GM18499 (cell line): ENCODE data around the gene ADRA2A.

Experiments used
- ATAC-seq: cut with Tn5 transposase; IDR thresholded peaks from one replicate; pipeline ENCODE4 v1.9.1; 2021; ENCODE audit warnings: moderate number of reproducible peaks; ENCODE audit not compliant: insufficient read depth, unreplicated experiment

Gene ADRA2A

DNA sequence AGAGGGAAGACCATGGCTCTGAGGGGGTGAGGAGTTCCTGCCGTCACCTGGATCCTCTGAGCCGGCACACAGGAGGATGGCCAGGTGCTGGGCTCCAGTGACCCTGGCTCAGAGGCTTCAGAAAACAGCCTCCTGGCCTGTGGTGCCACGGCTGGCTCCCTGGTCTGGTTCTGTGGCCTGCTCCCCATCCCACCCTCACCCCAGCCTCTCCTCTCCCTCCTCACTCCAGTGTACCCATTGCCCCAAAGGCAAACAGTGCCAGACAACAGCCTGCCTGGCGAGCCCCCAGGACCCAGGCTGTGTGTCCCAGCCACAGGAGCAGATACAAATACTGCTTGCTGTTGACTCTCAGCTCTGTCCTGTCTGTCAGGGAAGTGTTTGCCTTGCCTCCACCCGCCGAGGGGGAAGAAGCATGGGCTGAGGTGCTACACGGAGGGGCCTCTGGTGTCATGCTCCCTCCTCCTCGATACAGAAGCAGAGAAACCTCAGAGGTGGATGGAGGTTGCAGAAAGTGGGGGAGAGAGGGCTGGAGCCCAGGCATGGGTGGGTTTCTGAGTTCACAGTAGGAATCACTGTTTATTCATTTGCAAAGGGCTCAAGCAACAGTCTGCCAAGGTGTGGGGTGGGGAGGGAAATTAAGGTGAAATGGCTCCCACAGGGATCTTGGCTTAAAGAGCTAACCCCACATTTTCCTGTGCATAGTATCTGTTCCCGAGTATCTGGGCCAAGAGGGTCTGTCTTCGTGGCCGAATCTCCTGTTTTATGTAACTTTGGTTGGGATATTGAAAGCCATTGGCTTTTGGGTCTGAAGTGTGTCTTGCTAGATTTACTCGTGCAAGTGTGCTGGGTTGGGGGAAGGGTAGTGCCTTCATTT is 5.5 kb downstream of the ADRA2A start:
- ATAC-seq = no peak

DNA sequence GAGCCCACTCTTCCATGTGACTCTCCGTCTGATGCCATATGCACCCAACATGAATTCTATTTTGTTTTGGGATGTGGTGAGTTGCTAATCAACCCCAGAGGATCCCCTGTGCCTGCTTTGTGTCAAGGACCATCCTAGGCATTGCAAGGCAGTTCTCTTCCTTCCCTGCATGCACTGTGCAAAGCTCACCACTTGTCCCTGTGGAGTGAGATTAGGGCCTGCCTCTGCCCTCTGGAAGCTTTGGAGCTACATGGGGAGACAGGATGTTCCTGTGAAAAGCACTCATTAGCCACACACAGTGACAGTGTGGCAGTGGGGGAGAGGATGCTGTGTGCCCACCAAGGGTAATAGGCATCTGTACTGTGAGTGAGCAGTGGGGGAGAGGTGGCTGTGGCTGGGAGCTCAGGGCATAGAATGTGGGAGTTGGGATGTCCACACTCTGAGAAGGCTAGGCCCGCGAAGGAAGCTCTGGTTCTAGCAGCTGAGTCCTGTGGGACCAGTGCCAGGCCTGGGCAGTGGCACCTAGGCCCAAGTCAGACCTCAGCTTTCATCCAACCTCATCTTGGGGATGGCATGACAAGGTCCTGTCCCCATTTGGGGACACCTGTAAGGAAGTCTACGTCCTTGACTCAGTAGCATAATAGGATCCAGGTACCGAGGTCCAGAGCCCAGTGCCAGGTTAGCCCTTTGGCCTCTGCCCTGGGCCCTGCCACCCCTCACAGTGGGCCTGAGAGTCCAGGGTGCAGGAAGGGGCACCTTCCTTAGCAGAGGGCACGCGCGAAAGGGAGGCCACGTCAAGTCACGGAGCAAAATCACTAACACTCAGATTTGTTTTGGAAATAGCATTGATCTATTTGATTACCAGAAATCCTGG is 6.6 kb downstream of the ADRA2A start:
- no peak for ATAC-seq

DNA sequence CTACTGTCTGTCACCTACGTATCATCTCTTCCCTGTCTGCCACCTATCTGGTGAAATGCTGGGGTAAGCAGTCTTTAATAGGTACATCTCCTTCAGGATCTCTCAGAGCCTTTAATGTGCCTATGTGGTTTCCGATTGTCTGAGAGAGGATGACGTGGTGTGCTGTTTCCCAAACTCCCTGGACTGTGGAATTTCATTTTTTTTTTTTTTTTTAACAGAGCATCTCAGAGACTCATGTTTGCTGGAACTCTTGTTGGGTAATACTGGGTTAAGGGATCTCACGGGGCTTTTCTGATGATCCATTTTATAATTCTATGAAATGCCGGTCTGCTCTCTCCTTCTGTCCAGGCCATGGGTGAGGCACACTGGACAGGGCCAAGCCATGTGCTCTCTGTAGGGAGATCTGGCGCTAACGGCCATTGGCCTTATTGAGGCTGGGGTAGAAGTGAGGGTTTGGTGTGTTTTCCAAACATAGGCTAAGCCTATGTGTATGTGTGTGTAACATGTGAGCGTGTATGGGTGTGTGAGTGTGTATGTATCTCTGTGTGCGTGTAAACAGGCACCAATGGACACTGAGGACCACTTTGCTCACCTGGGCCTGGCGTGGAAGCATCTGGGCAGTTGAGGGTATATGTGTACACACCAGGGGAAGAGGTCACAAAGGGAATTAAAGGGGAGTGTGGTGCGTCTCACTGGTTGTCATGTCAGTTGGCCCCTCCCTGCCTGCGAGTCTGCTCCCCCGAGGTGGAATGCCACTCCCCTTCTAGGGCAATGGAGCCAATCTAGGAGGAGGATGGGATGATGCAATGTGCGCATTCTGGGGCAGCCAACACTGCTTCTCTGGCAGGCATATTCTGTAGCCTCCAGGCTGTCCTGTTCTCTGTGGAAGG is 7.8 kb downstream of the ADRA2A start:
- no peak for ATAC-seq

DNA sequence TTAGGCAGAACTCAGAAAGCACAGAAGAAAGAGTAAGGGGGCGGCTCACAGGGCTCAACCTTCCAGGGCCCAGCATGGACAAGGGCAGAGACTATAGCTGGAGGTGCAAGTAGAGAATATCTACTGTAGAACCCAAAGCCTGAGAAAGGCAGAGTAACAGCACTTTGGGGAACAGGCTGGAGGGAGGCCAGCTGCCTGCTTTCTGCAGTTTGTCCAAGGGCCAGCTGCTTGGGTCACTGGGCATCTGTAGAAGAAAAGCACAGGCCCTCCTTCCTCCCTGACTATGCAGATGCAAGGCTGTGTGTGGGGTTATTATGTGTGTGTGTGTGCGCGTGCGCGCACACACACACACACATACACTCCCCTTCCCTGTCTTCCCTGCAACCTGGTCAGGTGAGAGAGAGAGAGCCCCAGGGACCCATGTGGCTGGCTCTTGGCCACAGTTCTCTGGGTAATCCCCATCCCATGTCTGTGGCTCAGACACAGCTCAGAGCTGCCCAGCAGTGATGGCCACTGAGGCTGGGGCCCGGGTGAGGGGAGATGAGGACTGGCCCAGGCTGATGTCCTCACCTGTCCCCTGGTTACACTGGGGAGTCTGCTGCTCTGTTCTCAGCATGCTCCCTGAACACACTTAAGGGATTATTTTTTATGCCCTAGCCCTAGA is 9.0 kb downstream of the ADRA2A start:
- no peak for ATAC-seq

DNA sequence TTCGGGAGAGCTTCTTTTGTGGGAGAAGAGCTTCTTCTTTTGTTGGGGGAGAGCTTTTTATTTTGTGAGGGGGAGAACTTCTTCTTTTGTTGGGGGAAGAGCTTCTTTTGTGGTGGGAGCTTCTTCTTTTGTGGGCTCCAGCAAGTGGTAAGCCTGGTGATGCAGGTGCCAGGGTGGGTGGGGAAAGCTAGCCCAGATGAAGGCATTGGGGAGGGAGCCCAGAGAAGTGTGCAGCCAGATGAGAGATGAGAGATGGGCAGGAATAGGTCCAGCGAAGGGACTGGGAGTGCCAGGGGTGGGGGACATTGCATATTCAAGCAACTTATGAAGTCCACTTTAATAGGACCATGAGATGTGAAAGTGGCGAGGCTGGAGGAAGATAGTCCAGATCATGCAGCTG is 9.7 kb downstream of the ADRA2A start:
- ATAC-seq = no peak

DNA sequence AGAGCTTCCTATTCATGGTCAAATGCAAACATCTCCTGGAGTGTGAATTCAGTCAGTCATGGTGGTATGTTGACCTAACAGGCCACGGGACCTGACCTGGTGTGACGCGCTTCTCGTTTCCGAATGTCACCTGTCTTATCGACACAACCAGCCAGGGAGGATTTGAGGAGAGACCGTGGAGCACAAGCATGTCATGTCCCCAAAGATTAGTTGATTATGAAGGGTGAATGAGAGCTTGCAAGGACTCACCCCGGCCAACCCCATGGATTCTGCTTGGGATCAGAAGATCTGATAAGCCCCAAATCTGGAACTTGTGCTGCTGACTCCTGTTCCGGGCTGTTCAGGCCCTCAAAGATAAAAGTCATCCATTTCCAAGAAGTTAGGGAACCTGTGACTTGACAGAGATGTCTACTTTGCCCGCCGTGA is 10.5 kb downstream of the ADRA2A start:
- no peak for ATAC-seq

DNA sequence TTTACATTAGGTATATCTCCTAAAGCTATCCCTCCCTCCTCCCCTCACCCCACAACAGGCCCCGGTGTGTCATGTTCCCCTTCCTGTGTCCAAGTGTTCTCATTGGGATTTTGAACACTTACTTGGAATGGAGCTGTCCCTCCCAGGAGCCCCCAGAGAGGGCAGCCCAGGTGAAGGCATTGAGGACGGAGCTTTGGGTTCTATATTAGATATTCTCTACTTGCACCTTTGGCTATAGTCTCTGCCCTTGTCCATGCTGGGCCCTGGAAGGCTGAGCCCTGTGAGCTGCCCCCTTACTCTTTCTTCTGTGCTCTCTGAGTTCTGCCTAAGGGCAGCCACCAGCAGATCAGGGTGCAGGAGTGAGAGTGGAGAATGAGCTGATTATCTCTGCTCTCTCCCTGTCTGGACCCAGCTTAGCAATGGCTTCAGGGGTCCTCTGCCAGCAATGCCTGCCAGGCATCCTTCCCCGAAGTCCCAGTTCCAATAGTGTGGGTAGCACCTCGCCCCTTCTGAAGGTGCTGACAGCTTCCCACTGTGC is 11.2 kb downstream of the ADRA2A start:
- no peak for ATAC-seq

DNA sequence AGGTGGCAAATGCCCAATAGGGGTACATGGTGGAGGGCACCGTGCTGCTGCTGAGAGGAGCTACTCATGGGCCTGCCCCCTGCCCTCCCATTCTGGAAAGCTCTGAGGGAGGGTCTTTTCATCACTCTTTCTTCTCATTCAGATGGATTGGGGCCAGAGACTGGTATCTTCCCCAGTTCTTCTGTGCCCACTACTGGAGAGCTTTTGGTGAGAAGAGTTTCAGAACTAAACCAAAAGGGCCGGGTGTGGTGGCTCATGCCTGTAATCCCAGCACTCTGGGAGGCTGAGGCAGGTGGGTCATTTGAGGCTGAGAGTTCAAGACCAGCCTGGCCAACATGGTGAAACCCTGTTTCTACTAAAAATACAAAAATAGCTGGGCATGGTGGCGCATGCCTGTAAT is 12.5 kb downstream of the ADRA2A start:
- no peak for ATAC-seq

DNA sequence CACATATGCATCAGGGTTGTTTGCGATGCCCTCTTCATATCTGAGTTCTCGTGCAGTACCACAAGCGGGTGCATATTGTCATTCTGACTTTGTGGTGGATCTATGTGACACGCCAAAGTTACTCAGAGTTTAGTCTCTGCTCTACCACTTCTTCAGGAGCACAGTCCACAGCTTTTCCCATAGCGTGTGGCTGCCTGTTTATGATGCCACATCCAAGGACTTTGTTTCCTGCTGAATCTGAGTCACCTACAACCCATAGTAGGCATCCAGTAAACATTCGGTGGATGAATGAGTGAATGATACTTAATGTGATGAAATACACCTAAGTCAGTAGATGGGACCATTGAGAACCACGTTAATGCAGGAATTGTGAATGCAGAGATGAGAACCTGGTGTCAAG is 15.0 kb downstream of the ADRA2A start:
- no peak for ATAC-seq

DNA sequence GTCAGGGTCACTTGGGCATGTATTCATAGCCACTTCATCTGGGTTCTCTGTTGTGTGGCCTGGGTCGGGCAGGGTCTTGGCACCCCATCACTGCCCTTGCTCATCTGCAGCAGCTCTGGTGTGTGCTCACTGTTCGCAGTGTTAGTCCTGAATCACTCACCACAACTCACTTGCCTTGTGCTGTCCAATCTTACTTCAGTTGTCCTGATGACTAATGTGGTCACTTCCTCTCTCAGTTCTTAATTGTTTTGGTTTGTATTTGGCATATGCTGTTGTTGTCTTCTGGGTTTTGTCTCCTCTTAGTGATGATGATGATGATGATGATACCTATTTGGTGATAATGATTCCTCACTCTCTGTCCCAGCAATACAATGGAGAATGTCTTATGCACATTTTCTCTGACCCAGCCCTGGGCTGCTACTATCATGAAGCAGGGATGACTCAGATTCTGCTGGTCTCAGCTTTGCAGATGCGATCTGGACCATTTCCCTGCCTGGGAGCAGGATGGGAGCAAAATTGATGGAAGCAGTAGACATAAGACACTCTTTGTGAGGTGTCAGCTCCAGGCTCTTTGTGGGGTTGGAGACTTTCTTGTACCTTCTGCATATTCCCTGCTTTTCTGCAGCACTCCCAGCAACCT is 17.0 kb downstream of the ADRA2A start:
- ATAC-seq = no peak

DNA sequence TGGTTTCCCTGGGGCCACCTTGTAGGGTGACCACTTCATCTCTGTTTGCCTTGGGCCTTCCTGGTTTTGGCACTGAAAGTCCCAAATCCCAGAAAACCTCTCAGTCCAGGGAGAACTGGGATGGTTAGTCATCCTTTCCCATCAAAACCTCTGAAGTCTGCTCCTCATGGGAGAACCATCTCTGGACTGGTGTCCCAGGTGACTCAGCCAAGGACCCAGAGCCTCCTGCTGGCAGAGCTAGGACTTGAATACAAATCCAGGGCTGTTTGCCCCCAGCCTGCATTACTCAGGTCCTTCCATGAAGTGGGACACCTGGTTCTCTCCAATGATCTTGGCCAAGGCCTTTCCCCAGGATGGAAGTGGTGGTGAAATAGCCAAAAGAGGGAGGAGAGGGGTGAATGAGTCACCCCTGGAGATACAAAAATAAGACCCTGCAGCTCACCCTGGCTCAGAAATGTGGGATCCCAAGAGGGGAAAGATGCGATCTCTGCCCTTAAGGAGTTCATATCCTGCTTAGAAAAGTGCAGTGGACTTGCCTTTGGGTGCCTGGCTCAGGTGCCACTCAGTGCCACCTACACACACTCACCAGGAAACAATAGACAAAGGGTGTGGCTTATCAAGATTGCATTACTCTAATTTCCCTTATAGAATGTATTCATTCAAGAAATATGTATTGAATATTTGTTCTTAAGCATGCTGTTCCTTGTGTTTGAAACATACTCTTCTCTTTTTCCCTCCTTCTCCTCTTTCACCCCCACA is 22.0 kb downstream of the ADRA2A start:
- ATAC-seq = no peak

DNA sequence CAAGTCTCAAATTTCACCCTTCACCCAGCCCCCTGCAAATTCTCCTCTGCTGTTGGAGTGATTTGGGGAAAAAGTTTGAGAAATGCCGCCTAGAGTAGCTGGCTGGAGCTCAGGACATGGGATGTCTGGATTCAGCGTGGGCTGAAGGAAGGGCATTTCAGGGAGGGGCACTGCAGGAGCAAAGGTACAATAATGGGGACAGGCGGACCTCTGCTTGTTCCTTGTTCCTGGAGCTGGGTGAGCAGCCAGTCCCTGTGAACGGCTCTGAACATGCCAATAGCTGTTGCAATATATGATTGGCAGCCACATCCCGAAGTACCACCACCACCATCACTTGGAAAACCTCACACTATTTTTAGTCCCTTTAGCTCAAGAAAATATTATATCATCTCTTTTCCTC is 23.4 kb downstream of the ADRA2A start:
- ATAC-seq = no peak

DNA sequence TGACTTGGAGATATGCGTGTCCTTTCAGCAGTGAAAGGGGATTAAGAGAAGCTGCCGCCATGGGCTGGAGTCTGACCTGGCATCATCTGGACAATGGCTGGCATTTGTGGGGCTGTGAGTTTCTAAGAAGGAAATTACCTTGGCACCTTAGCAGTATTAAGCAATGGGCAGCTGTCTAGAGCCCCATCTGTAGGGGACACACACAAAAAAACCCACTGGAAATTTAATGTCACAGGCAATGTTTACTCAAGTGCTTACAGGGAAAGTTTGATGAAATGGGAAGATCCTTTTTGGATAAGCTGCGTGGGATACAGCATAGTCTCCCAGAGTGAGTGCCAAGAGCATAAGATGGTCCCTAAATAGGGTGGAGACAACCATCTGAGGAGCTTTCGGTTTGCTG is 25.0 kb downstream of the ADRA2A start:
- ATAC-seq = no peak

DNA sequence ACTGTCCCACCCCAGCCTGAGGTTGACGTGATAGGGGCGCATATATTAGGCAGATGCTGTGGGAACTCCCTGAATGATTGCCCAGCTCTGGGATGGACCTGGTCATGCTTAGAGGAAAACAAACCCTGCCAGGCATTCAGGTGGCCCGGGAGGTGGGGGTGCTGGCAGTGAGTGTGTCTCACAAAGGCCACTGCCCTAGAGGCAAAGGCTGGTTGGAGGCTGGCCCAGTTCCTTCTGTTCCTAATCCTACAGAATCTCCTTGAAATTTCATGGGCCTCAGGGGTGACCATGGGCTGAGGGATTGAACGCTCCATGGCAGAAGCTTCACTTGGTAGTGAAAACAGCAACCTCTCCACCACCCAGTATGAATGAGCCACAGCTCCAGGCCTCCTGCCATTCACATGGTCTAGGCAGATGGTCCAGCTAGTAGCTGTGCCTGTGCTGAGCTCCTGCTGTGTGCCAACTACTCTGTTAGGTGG is 25.6 kb downstream of the ADRA2A start:
- no peak for ATAC-seq

DNA sequence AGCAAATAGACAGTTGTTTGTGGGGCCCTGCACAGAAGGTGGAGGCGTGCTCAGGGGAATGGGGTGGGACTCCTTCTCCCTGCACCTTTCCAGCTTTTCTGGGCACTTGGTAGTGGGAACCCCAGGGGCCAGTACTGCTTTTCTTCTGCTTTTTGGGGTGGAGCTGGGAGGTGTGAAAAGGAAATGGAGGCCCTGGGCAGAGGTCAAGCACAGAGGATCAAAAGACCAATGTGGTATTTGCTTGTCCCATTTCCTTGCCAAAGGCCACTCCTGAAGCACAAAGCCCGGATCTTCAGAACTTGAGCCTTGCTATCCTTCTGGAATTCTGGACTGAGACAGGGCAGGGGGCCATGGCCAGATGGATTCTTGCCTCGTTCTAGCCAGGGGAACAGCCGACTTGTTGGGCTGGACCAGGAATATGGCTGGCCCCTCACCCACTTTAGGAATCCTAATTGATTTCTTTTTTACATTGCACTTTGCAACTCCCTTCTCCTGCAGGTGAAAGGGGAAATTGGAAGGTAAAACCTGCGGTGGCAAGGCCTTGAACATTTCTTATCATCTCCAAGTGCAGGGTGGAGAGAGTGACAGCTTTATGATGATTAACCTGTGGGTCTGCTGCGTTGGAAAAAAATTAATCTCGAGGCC is 26.5 kb downstream of the ADRA2A start:
- no peak for ATAC-seq

DNA sequence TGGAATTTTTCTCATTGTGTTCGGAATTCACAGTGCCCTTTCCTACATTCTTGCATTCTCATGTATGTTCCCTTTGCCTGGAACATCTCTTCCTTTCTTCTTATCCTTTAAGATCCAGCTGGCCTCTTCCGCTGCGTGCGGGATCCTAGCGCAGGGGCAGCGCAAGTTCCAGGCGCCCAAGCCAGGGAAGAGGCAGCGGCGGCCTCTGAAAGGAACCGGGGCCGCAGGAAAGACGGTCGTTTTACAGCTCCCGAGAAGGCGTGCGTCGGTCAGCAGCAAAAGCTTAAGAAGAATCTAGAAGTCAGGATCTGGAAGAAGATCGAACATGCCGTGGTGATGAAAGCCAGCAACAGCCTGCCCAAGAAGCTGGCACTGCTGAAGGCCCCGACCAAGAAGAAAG is 28.0 kb downstream of the ADRA2A start:
- no peak for ATAC-seq

DNA sequence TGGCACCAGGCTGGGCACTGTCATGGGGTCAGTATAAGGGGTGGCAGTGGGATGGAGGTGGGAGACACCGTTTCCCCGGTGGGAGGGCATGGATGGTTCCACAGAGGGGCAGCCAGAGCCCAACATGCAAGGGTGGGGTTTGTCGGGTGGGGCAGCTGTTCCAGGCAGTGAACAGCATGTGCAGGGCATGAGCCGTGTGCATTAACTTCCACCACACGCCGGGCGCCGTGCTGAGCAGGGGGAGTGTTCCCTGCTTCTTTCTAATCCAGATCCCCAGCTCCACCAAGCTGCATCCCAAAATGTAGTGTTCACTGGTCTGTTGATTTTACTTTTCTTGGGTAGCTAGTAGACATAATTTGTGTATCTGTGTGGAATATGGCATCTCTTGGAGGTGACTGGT is 29.3 kb downstream of the ADRA2A start:
- no peak for ATAC-seq

DNA sequence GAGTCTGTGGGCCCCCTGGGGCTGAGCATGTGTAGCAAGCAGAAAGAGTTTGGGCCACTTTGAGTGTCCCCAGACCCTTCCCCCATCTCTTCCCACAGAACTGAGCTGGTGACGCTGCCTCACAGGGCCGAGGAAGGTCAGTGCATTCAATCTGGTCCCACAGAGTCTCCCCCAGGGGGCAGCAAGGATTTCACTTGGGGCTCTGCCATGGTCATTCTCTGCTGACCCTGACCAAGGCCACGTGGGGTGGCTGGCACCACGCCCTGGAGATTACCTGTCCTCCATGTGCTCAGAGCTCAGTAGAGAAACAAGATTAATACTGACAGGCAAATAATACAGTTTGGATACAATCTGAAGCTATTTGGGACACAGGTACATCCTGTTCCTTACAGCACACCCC is 30.2 kb downstream of the ADRA2A start:
- no peak for ATAC-seq
